Epidermal melanocyte (primary cell): ENCODE data around the gene COL4A2.

ENCODE experiments used
- DNase-seq: peaks from one replicate; pipeline ENCODE4 v3.0.0; 2011; ENCODE audit warnings: low spot score; ENCODE audit not compliant: insufficient read length

Gene COL4A2

GRCh38 chr13:110272227-110272626, 34.9 kb upstream of the COL4A2 start:
- no peak for DNase-seq

- DNase-seq: no peak
These were observed 34.4 kb upstream of the COL4A2 start for GRCh38 chr13:110272651-110273050.

GRCh38 chr13:110273254-110273653, 33.8 kb upstream of the COL4A2 start:
- DNase-seq: no peak

- DNase-seq: no peak
These were observed 32.4 kb upstream of the COL4A2 start for GRCh38 chr13:110274687-110275086.

GRCh38 chr13:110275931-110276552, 31.0 kb upstream of the COL4A2 start:
- no peak for DNase-seq

GRCh38 chr13:110276553-110276950, 30.5 kb upstream of the COL4A2 start:
- DNase-seq: no peak

GRCh38 chr13:110277357-110277975, 29.6 kb upstream of the COL4A2 start:
- DNase-seq: no peak

- no peak for DNase-seq
These were observed 28.2 kb upstream of the COL4A2 start for GRCh38 chr13:110278859-110279258.

GRCh38 chr13:110279684-110280083, 27.4 kb upstream of the COL4A2 start:
- DNase-seq: no peak

- DNase-seq: no peak
These were observed 26.8 kb upstream of the COL4A2 start for GRCh38 chr13:110280231-110280813.

- DNase-seq: no peak
These were observed 25.9 kb upstream of the COL4A2 start for GRCh38 chr13:110280985-110281688.

GRCh38 chr13:110281736-110282135, 25.3 kb upstream of the COL4A2 start:
- no peak for DNase-seq

GRCh38 chr13:110282316-110282841, 24.7 kb upstream of the COL4A2 start:
- DNase-seq: no peak

- DNase-seq: no peak
These were observed 23.2 kb upstream of the COL4A2 start for GRCh38 chr13:110283736-110284517.

- no peak for DNase-seq
These were observed 22.2 kb upstream of the COL4A2 start for GRCh38 chr13:110284779-110285484.

GRCh38 chr13:110285991-110286832, 20.9 kb upstream of the COL4A2 start:
- DNase-seq: no peak

GRCh38 chr13:110286833-110287819, 20.0 kb upstream of the COL4A2 start:
- no peak for DNase-seq

- DNase-seq: no peak
These were observed 17.9 kb upstream of the COL4A2 start for GRCh38 chr13:110289174-110289573.

- DNase-seq: no peak
These were observed 17.4 kb upstream of the COL4A2 start for GRCh38 chr13:110289661-110290060.
